ENCODE results near the gene CEP164. TPM values are rescaled to one million over a fixed set of nuclear protein-coding genes. Genes with fewer than 3 reads are reported as not detected.
"Not testable (repeated sequence)": the region's sequence is repeated elsewhere in the genome, so short reads cannot be mapped to it uniquely, and the experiment has no call there.

CEP164 gene
- total RNA-seq, 1 experiment from 2014 or later = 16.6 TPM

- DNase-seq (ENCODE audit: low spot score) = no peak
Measured at GRCh38 chr11:117392979-117393378, 65.3 kb downstream of the CEP164 start.

GRCh38 chr11:117394221-117394925 is 66.7 kb downstream of the CEP164 start:
- no peak for DNase-seq (ENCODE audit: low spot score)

- DNase-seq (ENCODE audit: low spot score) = no peak
Measured at GRCh38 chr11:117395476-117395875, 67.8 kb downstream of the CEP164 start.

DNA sequence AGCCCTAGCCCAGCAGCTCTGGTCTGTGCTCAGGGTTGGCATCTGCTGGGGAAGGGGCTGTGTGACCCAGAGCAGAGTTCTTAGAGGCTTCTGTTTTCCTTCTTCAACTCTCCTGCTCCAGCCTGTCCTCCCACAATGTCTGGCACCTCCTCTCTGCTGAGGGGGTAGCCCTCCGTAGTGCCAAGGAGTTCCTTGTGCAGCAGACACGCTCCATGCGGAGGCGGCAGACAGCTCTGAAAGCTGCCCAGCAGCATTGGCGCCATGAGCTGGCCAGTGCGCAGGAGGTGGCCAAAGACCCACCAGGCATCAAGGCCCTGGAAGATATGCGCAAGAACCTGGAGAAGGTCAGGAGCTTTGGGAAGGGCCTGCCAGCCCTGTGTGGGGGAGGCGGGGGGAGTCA is 69.3 kb downstream of the CEP164 start:
- no peak for DNase-seq (ENCODE audit: low spot score)

DNA sequence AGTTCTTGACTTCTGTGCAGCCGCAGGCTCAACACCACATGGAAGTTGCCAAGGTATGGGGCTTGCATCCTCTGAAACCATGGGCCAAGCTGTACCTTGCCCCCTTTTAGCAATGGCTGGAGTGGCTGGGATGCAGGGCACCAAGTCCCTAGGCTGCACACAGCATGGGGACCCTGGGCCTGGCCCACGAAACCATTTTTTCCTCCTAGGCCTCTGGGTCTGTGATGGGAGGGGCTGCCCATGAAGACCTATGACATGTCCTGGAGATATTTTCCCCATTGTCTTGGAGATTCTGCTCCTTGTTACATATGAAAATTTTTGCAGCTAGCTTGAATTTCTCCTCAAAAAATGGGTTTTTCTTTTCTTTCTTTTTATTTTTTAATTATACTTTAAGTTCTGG is 71.0 kb downstream of the CEP164 start:
- not testable (repeated sequence) for DNase-seq (ENCODE audit: low spot score)

- DNase-seq (ENCODE audit: low spot score) = not testable (repeated sequence)
Measured at GRCh38 chr11:117399100-117399840, 71.6 kb downstream of the CEP164 start.

DNA sequence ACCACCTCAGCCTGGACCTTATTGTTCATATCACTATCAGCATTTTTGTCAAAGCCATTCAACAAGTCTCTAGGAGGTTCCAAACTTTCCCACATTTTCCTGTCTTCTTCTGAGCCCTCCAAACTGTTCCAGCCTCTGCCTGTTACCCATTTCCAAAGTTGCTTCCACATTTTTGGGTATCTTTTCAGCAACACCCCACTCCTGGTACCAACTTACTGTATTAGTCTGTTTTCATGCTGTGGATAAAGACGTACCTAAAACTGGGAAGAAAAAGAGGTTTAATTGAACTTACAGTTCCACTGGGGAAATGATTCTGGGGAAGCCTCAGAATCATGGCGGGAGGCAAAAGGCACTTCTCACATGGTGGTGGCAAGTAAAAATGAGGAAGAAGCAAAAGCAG is 78.2 kb downstream of the CEP164 start:
- DNase-seq (ENCODE audit: low spot score) = not testable (repeated sequence)

DNA sequence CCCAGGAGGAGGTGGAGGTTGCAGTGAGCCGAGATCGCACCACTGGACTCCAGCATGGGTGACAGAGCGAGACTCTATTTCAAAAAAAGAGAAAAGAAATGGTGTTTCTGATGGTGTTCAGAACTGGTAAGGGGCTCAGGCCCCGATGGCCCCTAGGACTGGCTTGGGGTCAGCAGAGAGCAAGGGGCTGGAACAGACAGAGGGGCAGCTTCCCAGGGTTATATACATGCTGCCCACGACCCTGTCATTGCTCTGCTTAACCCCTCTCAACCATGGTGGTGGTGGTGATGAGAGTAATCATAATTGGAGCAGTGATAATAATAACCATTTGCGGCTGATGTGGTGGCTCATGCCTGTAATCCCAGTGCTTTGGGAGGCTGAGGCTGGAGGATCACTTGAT is 79.4 kb downstream of the CEP164 start:
- DNase-seq (ENCODE audit: low spot score) = no peak

DNA sequence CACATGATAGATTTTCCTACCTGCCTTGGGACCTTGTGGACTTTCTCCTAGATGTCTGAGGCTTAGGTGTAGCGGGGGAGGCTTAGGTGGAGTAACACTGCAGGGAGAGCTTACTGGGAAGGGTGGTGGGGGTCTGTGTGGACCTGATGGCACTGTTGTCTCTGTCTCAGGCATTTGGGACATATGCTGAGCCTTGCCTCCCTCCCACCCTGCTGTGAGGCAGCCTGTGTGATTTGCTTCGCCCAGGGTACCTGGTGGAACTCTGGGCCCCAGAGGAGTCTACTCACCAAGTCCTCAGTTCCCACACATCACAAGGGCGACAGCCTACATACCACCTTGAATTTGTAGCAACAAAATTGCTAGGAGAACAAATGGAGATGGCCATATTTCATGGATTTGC is 80.7 kb downstream of the CEP164 start:
- no peak for DNase-seq (ENCODE audit: low spot score)

DNA sequence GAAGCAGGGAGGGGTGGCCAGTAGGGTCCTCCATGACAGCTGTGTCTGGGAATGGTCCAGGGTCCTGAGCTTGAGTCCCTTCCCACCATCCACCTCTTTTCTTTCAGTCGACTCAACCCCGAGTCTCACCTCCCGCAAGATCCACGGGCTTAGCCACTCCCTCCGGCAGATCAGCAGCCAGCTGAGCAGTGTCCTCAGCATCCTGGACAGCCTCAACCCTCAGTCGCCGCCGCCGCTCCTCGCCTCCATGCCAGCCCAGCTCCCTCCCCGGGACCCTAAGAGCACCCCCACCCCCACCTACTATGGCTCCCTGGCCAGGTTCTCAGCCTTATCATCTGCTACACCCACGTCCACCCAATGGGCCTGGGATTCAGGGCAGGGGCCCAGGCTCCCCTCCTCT is 81.9 kb downstream of the CEP164 start:
- no peak for DNase-seq (ENCODE audit: low spot score)

GRCh38 chr11:117410238-117410637 is 82.6 kb downstream of the CEP164 start:
- DNase-seq (ENCODE audit: low spot score) = no peak

- DNase-seq (ENCODE audit: low spot score) = no peak
Measured at GRCh38 chr11:117410861-117411710, 83.4 kb downstream of the CEP164 start.

GRCh38 chr11:117411736-117412135 is 84.1 kb downstream of the CEP164 start:
- no peak for DNase-seq (ENCODE audit: low spot score)

DNA sequence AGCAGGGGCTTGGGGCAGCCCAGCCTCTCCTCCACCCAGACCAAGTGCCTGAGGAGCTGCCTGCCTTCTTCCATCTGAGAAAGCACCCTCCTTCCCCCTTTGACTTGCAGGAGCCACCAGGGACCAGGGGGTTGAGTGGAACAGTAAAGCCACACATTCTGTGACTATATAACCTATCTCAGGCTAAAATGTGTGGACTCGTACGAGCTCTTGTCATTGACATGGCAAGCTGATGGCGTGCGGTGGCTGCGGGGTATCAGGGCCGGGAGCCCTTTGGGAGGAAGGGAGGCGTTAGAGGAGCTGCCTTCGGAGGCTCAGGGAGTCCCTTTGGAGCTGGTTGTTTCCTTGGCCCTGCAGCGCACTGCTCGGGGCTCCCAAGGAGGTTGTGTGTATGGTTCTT is 84.5 kb downstream of the CEP164 start:
- no peak for DNase-seq (ENCODE audit: low spot score)

DNA sequence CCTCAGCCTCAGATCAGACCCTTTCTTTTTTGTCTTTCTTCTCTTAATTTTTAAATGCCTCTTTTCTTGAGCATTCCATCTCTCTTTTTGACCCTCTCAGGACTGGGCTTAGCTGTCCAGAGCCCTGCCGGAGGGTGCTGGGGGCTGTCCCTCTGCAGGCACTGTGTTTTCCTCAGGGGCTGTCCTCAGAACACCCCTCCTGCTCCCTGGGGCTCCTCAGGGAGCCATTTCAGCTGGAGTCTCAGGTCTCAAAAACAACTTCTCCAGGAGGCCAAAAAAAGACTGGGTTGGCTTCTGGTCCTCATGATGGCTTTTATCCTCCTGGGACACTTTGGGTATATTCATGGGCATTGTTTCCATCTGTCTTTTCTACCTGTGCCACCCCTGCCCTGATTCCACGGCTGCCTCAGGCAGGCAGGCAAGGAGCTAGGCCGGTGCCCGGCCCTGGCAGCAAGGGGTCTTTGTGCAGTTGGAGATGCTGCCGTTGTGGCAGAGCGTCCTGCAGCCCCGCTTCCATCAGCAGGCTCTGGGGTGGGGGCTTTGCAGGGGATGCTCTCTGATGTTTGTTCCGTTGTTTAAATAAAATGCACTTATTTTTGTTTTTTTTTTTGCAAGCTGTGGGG is 85.1 kb downstream of the CEP164 start:
- no peak for DNase-seq (ENCODE audit: low spot score)

GRCh38 chr11:117413616-117414015 is 86.0 kb downstream of the CEP164 start:
- no peak for DNase-seq (ENCODE audit: low spot score)

GRCh38 chr11:117414724-117415123 is 87.1 kb downstream of the CEP164 start:
- DNase-seq (ENCODE audit: low spot score) = no peak

DNA sequence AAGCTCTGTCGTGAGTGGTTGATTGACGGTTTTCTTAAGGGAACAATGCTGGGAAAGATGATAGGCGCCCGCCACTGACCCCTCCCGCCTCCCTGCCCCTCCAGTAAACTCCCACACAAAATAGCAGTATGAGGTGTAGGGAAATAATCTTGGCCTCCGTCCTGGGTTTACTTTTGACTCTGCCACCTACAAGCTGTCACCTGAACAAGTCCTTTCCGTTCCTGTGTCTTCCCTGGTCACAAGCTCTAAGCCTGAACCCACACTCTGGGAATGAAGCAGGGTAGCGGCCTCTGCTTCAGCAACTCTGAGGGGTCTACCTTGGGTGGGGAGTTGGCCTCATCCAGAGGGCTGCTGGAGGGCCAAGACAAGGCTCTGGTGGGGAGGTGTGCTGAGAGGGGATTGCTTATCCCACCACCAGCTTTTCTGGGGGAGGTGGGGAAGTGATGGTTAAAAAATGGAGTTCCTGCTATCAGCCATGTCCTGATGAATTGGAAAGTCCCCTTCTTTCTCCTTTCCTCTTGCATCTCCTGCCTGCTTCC is 87.8 kb downstream of the CEP164 start:
- DNase-seq (ENCODE audit: low spot score) = no peak

GRCh38 chr11:117417342-117417741 is 89.7 kb downstream of the CEP164 start:
- DNase-seq (ENCODE audit: low spot score) = no peak

DNA sequence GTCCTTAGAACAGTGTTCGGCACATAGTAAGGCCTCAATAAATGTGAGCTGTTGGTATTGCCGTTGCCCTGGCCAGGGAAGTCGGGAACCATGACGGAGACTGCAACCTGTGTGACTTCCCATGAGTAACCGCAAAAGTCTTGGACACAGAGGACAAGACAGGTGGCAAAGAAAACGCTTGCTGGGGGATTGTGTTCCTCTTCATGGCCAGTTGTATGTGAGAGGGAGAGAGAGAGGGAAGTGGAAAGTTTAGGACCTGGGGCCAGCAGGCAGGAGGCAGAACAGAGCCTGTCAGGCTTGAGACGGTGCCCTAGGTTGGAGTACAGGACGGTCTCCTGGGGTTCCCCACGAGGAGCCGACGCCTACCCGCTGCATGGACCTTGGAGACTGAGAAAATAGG is 90.2 kb downstream of the CEP164 start:
- no peak for DNase-seq (ENCODE audit: low spot score)

DNA sequence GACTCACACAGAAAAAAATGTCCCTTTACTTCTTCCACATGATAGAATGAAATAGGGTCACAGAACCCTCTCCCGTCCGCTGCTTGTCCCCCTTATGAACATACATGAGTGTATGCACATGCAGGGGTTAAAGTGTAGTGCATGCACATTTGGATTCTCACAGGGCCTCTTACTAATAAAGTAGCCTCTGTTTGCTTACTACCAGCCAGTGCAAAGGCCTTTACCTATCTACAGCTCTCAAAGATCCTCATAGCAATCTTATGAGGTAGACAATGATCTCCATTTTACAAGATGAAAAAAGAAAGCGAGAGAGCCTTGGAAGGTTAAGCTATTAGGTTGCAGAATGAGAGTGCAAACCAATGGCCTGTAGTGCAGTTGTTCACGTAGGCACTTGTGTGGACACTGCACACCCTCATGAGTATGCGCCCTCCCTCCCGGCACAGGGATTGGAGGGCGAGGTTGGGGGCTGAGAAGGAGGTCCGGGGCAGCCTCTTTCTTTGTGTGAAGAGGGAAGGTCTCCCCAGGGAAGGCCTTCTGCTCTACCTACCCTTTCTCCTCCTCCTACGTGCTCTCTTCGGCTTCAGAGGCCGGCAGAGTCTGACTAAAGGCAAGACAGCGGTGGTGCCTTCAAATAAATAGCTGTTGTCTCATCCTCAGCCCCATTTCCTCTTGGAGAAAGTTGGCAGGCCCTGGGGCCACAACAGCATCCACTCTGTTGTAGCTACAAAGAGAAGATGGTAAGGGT is 91.3 kb downstream of the CEP164 start:
- DNase-seq (ENCODE audit: low spot score) = no peak
